Measurements from ENCODE around the gene CAPN9.

GRCh38 chr1:230796626-230797025 is 49.4 kb downstream of the CAPN9 start:
- no peak for TF ChIP-seq CTCF (IDR thresholded peaks at IDR 0.05; ENCODE audit: extremely low read depth in 1 of 2, insufficient read depth in 1 of 2, low read depth in 1 of 2, low read length in 2 of 2)
- TF ChIP-seq MAX (IDR thresholded peaks at IDR 0.05; ENCODE audit: insufficient read depth, insufficient read length), result no peak
- no peak for TF ChIP-seq POLR2AphosphoS5 (IDR thresholded peaks at IDR 0.05; ENCODE audit: insufficient read depth, low read depth, low read length)
- TF ChIP-seq POLR2A (IDR thresholded peaks at IDR 0.05; ENCODE audit: low read depth, low read length), result no peak
- no peak for TF ChIP-seq JUN (IDR thresholded peaks at IDR 0.05; ENCODE audit: borderline replicate concordance, insufficient read depth, insufficient read length, low read depth)
- no peak for TF ChIP-seq MYC (IDR thresholded peaks at IDR 0.05; ENCODE audit: low read depth, low read length)
- no peak for TF ChIP-seq EZH2 (IDR thresholded peaks at IDR 0.05; ENCODE audit: borderline replicate concordance, low read depth, low read length, severe bottlenecking)
- no peak for TF ChIP-seq FOS (IDR thresholded peaks at IDR 0.05; ENCODE audit: borderline replicate concordance, insufficient read depth, low read length)
- no peak for TF ChIP-seq GATA2 (IDR thresholded peaks at IDR 0.05; ENCODE audit: insufficient read depth, insufficient read length, low read depth, low read length)
